Neuronal stem cell (in vitro differentiated cells): ENCODE measurements around the gene MAP3K5.

Experiments
- DNase-seq: peaks from one replicate; pipeline ENCODE4 v3.0.0-alpha.2; 2013; ENCODE audit warnings: low spot score
- H2AFZ ChIP-seq: one replicate; pipeline ENCODE4 v1.6.1; 2013; ENCODE audit warnings: mild to moderate bottlenecking, low read length, inconsistent platforms
- H2AK5ac ChIP-seq: 2 replicates; pipeline ENCODE4 v1.6.1; 2013; ENCODE audit warnings: low read depth, mild to moderate bottlenecking, inconsistent platforms, low read length, moderate library complexity, mixed read lengths
- H2BK120ac ChIP-seq: 2 replicates; pipeline ENCODE4 v1.6.1; 2013; ENCODE audit warnings: low read depth, mild to moderate bottlenecking, inconsistent platforms, low read length, moderate library complexity, mixed read lengths
- H2BK12ac ChIP-seq: one replicate; pipeline ENCODE4 v1.6.1; 2013; ENCODE audit warnings: low read length, inconsistent platforms
- H2BK15ac ChIP-seq: 2 replicates; pipeline ENCODE4 v1.6.1; 2013; ENCODE audit warnings: mild to moderate bottlenecking, low read length, inconsistent platforms, mixed read lengths
- H2BK5ac ChIP-seq: one replicate; pipeline ENCODE4 v1.6.1; 2013; ENCODE audit warnings: inconsistent platforms, mild to moderate bottlenecking, low read length, moderate library complexity
- H3K14ac ChIP-seq: one replicate; pipeline ENCODE4 v1.6.1; 2013; ENCODE audit warnings: low read length, inconsistent platforms
- H3K18ac ChIP-seq: 2 replicates; pipeline ENCODE4 v1.6.1; 2013; ENCODE audit warnings: low read length, inconsistent platforms
- H3K23ac ChIP-seq: 2 replicates; pipeline ENCODE4 v1.6.1; 2013; ENCODE audit warnings: low read depth, mild to moderate bottlenecking, mixed read lengths, low read length, inconsistent platforms; ENCODE audit not compliant: poor library complexity
- H3K27ac ChIP-seq: replicated peaks from 3 replicates; pipeline ENCODE4 v1.5.1; 2013; ENCODE audit warnings: low read length, inconsistent platforms
- H3K27me3 ChIP-seq, 3 experiments: 2 replicates each; pipeline ENCODE4 v1.6.1; 2013; ENCODE audit warnings: low read length in 3 of 3, mild to moderate bottlenecking in 2 of 3, inconsistent platforms in 1 of 3, low read depth in 1 of 3, mixed read lengths in 1 of 3, moderate library complexity in 1 of 3; ENCODE audit not compliant: control insufficient read depth in 3 of 3, insufficient read depth in 3 of 3
- H3K36me3 ChIP-seq, 2 donors: replicated peaks in 1 of 2; 2 replicates each; pipeline ENCODE4 v1.6.1; 2013; ENCODE audit warnings: low read length in 2 of 2; ENCODE audit not compliant: control insufficient read depth in 2 of 2, insufficient read depth in 2 of 2
- H3K4ac ChIP-seq: 2 replicates; pipeline ENCODE4 v1.6.1; 2013; ENCODE audit warnings: inconsistent platforms, mild to moderate bottlenecking, low read length, moderate library complexity
- H3K4me1 ChIP-seq, 2 donors: 1 replicate in 1 of 2; 2 replicates in 1 of 2; pipeline ENCODE4 v1.6.1; 2013; ENCODE audit warnings: low read length in 2 of 2, low read depth in 1 of 2; ENCODE audit not compliant: control insufficient read depth in 2 of 2, insufficient read depth in 1 of 2
- H3K4me2 ChIP-seq: one replicate; pipeline ENCODE4 v1.6.1; 2013; ENCODE audit warnings: mild to moderate bottlenecking, low read length, inconsistent platforms; ENCODE audit not compliant: insufficient read depth, poor library complexity, severe bottlenecking
- H3K4me3 ChIP-seq, 2 donors: 2 replicates each; pipeline ENCODE4 v1.5.1; 2013; ENCODE audit warnings: low read length in 2 of 2, mild to moderate bottlenecking in 2 of 2, inconsistent platforms in 1 of 2, moderate library complexity in 1 of 2
- H3K79me1 ChIP-seq: one replicate; pipeline ENCODE4 v1.6.1; 2013; ENCODE audit warnings: low read depth, mild to moderate bottlenecking, inconsistent platforms, low read length, moderate library complexity
- H3K9ac ChIP-seq: one replicate; pipeline ENCODE4 v1.6.1; 2013; ENCODE audit warnings: mild to moderate bottlenecking, low read depth, low read length, inconsistent platforms; ENCODE audit not compliant: poor library complexity
- H3K9me3 ChIP-seq, 2 donors: replicated peaks in 1 of 2; 2 replicates each; pipeline versions ENCODE3 to v1.6.1; 2013; ENCODE audit warnings: low read length in 2 of 2, mild to moderate bottlenecking in 2 of 2, inconsistent platforms in 1 of 2, low read depth in 1 of 2, mixed read lengths in 1 of 2, moderate library complexity in 1 of 2; ENCODE audit not compliant: control insufficient read depth in 2 of 2, insufficient read depth in 1 of 2
- H4K8ac ChIP-seq: one replicate; pipeline ENCODE4 v1.6.1; 2013; ENCODE audit warnings: low read depth, mild to moderate bottlenecking, inconsistent platforms, low read length, moderate library complexity
- H4K91ac ChIP-seq: one replicate; pipeline ENCODE4 v1.6.1; 2013; ENCODE audit warnings: low read length, low read depth, mild to moderate bottlenecking, inconsistent platforms; ENCODE audit not compliant: poor library complexity
- WGBS, 2 donors: extraction: QIAGEN DNeasy Blood & Tissue Kit; methylation state at CpG; one replicate each; pipeline ENCODE4 v1.1.7; 2013; ENCODE audit warnings: missing lambda C conversion rate in 2 of 2, mixed read lengths in 1 of 2; ENCODE audit not compliant: insufficient read length in 2 of 2, insufficient replicate concordance in 1 of 2; ENCODE audit errors: extremely low coverage in 2 of 2; 5-methylcytosine and 5-hydroxymethylcytosine counted together

MAP3K5 gene

DNA sequence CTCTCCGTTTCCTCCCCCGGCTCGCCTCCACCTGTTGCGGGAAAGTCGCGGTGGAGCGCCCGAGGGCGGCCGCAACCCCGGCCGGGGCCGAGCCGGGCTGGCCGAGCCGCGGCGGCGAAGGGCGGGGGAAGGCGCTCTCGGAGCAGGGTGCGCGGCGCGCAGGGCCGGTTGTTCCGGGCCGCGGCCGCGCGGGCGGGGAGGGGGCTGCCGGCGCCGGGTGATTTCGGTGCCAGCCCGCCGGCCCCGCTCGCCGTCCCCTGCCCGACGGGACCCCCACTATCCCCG, 242.3 kb downstream of the MAP3K5 start:
- Histone ChIP-seq H4K8ac (no peak overlapping the region), H2BK5ac (no peak overlapping the region), H3K18ac (peak overlapping the region; percentile 60), H3K27me3 (peaks cover 3 to 60% (median 29%) of the 10 kb centered on the region in 3 experiments), H3K4me2 (peak overlapping the region; percentile 89), H3K4ac (no peak overlapping the region), H3K4me1 (peaks cover 4% of the 10 kb centered on the region in 2 donors), H2BK120ac (no peak overlapping the region), H2AFZ (peak overlapping the region; percentile 95), H3K14ac (no peak overlapping the region), H3K9me3 (no peaks in the 10 kb centered on the region), H3K79me1 (no peaks in the 10 kb centered on the region), H3K4me3 (peak overlapping the region; percentile 52 to 94), H2BK15ac (peak overlapping the region; percentile 31), H3K36me3 (no peaks in the 10 kb centered on the region), H3K9ac (peak overlapping the region; percentile 39), H3K23ac (peak overlapping the region; percentile 95), H2AK5ac (no peak overlapping the region), H4K91ac (no peak overlapping the region), H2BK12ac (no peak overlapping the region), H3K27ac (no peak overlapping the region)
- no CpG with 5 or more reads among the region's 46 CpGs for WGBS, 2 donors
- no peak for DNase-seq

DNA sequence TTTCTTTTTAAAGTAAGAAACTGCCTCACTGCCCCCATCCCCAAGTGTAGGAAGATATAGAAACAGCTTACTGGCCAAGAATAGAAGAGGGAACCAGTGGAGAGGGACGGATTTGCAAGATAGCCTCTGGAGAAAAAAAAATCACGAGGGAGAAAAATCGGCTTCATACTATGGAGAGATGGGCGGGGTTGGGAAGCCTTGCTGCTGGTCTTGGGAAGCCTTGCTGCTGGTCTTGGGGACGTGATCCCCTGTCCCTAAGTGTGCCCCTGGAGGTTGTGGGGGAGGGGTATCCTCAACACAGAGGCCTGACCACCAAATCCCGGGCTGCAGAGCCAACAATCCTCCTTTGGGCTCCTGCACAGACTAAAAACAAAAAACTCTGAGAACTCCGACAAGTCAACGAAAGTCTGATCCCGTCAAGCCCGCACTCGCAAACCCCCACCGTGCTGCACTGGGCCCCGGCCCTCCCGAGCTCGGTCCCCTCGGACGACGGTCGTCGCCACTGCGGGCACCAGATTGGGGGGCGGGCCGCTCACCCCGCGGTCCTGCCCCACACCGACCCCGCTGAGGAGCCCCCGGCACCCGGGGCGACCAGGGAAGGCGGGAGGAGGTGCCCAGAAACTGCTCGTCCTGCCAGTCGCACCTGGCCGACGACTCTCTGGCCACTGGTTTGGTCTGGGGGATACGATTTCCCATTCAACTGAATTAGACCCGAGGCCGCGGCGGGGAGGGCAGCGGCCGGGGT, 242.8 kb downstream of the MAP3K5 start:
- no CpG with 5 or more reads among the region's 42 CpGs for WGBS, 2 donors
- H2BK15ac ChIP-seq = peak overlapping the region; percentile 31
- no peak overlapping the region for H3K27ac ChIP-seq
- H3K4me2 ChIP-seq = peak overlapping the region; percentile 89
- no peak overlapping the region for H3K23ac ChIP-seq
- H3K14ac ChIP-seq = no peak overlapping the region
- H3K18ac ChIP-seq = peak overlapping the region; percentile 53
- peak overlapping the region; percentile 95 for H2AFZ ChIP-seq
- peak overlapping the region; percentile 39 for H3K9ac ChIP-seq
- no peak overlapping the region for H2BK120ac ChIP-seq
- H2BK12ac ChIP-seq = no peak overlapping the region
- peaks cover 4% of the 10 kb centered on the region in 2 donors for H3K4me1 ChIP-seq
- H2BK5ac ChIP-seq = no peak overlapping the region
- H2AK5ac ChIP-seq = no peak overlapping the region
- H4K91ac ChIP-seq = no peak overlapping the region
- H3K4ac ChIP-seq = no peak overlapping the region
- DNase-seq = no peak
- no peaks in the 10 kb centered on the region for H3K36me3 ChIP-seq
- no peaks in the 10 kb centered on the region for H3K9me3 ChIP-seq
- H3K27me3 ChIP-seq = peaks cover 3 to 58% (median 29%) of the 10 kb centered on the region in 3 experiments
- H4K8ac ChIP-seq = no peak overlapping the region
- H3K4me3 ChIP-seq = peak overlapping the region; percentile 52 to 94
- H3K79me1 ChIP-seq = no peaks in the 10 kb centered on the region

GRCh38 chr6:136548582-136549299, 243.5 kb downstream of the MAP3K5 start:
- H3K4me2 ChIP-seq = no peak overlapping the region
- H3K14ac ChIP-seq = no peak overlapping the region
- H2AFZ ChIP-seq = no peak overlapping the region
- no peak overlapping the region for H3K9ac ChIP-seq
- H3K79me1 ChIP-seq = no peaks in the 10 kb centered on the region
- no peak for DNase-seq
- H2AK5ac ChIP-seq = no peak overlapping the region
- H2BK5ac ChIP-seq = no peak overlapping the region
- H3K27ac ChIP-seq = no peak overlapping the region
- H3K4ac ChIP-seq = no peak overlapping the region
- no peak overlapping the region for H2BK15ac ChIP-seq
- H2BK120ac ChIP-seq = no peak overlapping the region
- H4K8ac ChIP-seq = no peak overlapping the region
- H3K9me3 ChIP-seq = no peaks in the 10 kb centered on the region
- H3K36me3 ChIP-seq = no peaks in the 10 kb centered on the region
- no CpG with 5 or more reads among the region's 14 CpGs for WGBS, 2 donors
- peaks cover 4% of the 10 kb centered on the region in 2 donors for H3K4me1 ChIP-seq
- H3K18ac ChIP-seq = no peak overlapping the region
- no peak overlapping the region for H4K91ac ChIP-seq
- no peak overlapping the region for H3K23ac ChIP-seq
- peaks cover 3 to 55% (median 29%) of the 10 kb centered on the region in 3 experiments for H3K27me3 ChIP-seq
- no peak overlapping the region for H2BK12ac ChIP-seq
- no peak overlapping the region for H3K4me3 ChIP-seq

DNA sequence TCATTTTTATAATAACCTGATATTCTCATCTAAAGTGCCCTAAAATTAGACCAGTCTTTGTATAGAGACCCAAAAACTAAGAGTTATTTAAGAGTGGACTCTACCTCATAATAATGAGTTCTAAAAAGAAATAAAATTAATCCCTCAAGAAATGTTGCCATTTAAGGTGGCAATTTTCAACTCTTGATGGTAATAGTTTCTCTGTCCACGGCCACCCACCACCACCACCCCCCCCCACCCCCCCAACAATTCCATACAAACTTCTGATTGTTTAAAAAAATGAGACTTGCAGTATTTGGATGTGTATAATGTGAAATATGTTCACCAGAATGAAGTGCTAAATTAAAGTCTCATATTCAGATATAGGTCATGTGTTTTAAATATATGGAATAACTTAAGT, 244.4 kb downstream of the MAP3K5 start:
- H3K27me3 ChIP-seq = peaks cover 3 to 49% (median 29%) of the 10 kb centered on the region in 3 experiments
- no CpG with 5 or more reads among the region's 1 CpG for WGBS, 2 donors

More for the DNA sequence above, 244.4 kb downstream of the MAP3K5 start:
- no peak overlapping the region for H3K9ac ChIP-seq
- no peak overlapping the region for H2BK5ac ChIP-seq
- no peaks in the 10 kb centered on the region for H3K36me3 ChIP-seq
- no peak overlapping the region for H3K4me3 ChIP-seq
- H2AFZ ChIP-seq = no peak overlapping the region
- H3K4me2 ChIP-seq = no peak overlapping the region
- H2BK12ac ChIP-seq = no peak overlapping the region
- no peak for DNase-seq
- no peak overlapping the region for H3K14ac ChIP-seq
- H3K4me1 ChIP-seq = peaks cover 4% of the 10 kb centered on the region in 2 donors
- no peak overlapping the region for H4K91ac ChIP-seq
- no peak overlapping the region for H3K4ac ChIP-seq
- H3K18ac ChIP-seq = no peak overlapping the region
- no peak overlapping the region for H2BK120ac ChIP-seq
- H4K8ac ChIP-seq = no peak overlapping the region
- H2AK5ac ChIP-seq = no peak overlapping the region
- no peak overlapping the region for H3K23ac ChIP-seq
- H3K9me3 ChIP-seq = no peaks in the 10 kb centered on the region
- H3K79me1 ChIP-seq = no peaks in the 10 kb centered on the region
- H3K27ac ChIP-seq = no peak overlapping the region
- no peak overlapping the region for H2BK15ac ChIP-seq
